Transverse colon (tissue), 4 donors: Measurements from ENCODE around the gene NEO1. TPM values are rescaled to one million over a fixed set of nuclear protein-coding genes. Genes with fewer than 3 reads are reported as not detected.

ENCODE experiments used
- DNase-seq: peaks from one replicate; pipeline ENCODE4 v3.0.0-alpha.2; 2019
- H3K27ac ChIP-seq, 4 donors: fragments of 200-600 bp; sonication (generic); 2 replicates each; pipeline ENCODE4 v1.5.1; 2016 to 2018; ENCODE audit warnings: inconsistent platforms in 4 of 4
- H3K27me3 ChIP-seq: fragments of 200-600 bp; sonication (generic); 2 replicates; pipeline ENCODE4 v1.5.1; 2017; ENCODE audit warnings: inconsistent platforms
- H3K36me3 ChIP-seq, 4 donors: fragments of 200-600 bp; sonication (generic); 2 replicates each; pipeline ENCODE4 v1.5.1; 2017 to 2019; ENCODE audit warnings: inconsistent platforms in 4 of 4
- H3K4me1 ChIP-seq, 4 donors: fragments of 200-600 bp; sonication (generic); 2 replicates each; pipeline ENCODE4 v1.5.1; 2017 to 2020; ENCODE audit warnings: inconsistent platforms in 4 of 4
- H3K4me3 ChIP-seq, 4 donors: fragments of 200-600 bp; sonication (generic); 1 replicate in 1 of 4; 2 replicates in 3 of 4; pipeline versions ENCODE4 v1.5.1 to v1.6.1; 2017 to 2019; ENCODE audit warnings: inconsistent platforms in 4 of 4
- H3K9me3 ChIP-seq, 2 donors: fragments of 200-600 bp; sonication (generic); 2 replicates each; pipeline ENCODE4 v1.5.1; 2017 to 2019; ENCODE audit warnings: inconsistent platforms in 2 of 2
- CTCF ChIP-seq, 5 experiments: fragments of 200-600 bp in 3 of 5; fragments of 450-650 bp in 2 of 5; sonication (generic) in 3 of 5; IDR thresholded peaks; 1 replicate in 2 of 5; 2 replicates in 3 of 5; pipeline ENCODE4 v1.5.1; 2016 to 2017; ENCODE audit warnings: antibody characterized with exemption in 5 of 5, inconsistent platforms in 3 of 5, mild to moderate bottlenecking in 2 of 5, moderate library complexity in 1 of 5
- EP300 ChIP-seq: sonication (generic); formaldehyde crosslinking; IDR thresholded peaks from one replicate; pipeline ENCODE4 v1.6.1; 2017; ENCODE audit warnings: antibody characterized with exemption, low read depth
- POLR2A ChIP-seq: fragments of 450-650 bp; IDR thresholded peaks from one replicate; pipeline ENCODE4 v1.6.1; 2016; ENCODE audit warnings: antibody characterized with exemption, mild to moderate bottlenecking, moderate library complexity
- POLR2AphosphoS5 ChIP-seq, 3 donors: sonication (generic); formaldehyde crosslinking; IDR thresholded peaks; one replicate each; pipeline ENCODE4 v1.6.1; 2016; ENCODE audit warnings: antibody characterized with exemption in 3 of 3
- WGBS, 2 donors: methylation state at CpG; one replicate each; pipeline ENCODE4 v1.1.5; 2018; ENCODE audit warnings: low coverage in 1 of 2; 5-methylcytosine and 5-hydroxymethylcytosine counted together
- in situ Hi-C, 4 donors: fragments of 200-750 bp; cut with MboI; loops; one replicate each; pipeline versions ENCODE4 v1.15.0 to v1.15.1; 2017; ENCODE audit warnings: low sequenced_read_pairs in 3 of 4, low pct_ligation_motif_present in 1 of 4, low pct_unique_long_range_greater_than_20kb in 1 of 4
- intact Hi-C: fragments of 100-400 bp; cut with DNase I; formaldehyde crosslinking; loops from one replicate; pipeline ENCODE4 v1.15.1; 2023; ENCODE audit warnings: low total_unique reads
- total RNA-seq, 4 donors: library from RNA; depleted of rRNA; stranded (reverse); fragments of >200 nt; gene quantifications; one replicate each; pipeline ENCODE4 v1.1.0, GENCODE V29; 2016

NEO1 gene
- total RNA-seq, 4 donors from 2014 or later = 100 to 188 (median 135) TPM

- Histone ChIP-seq H3K27ac (no peak overlapping the region), H3K27me3 (no peaks in the 10 kb centered on the region), H3K4me3 (no peak overlapping the region), H3K36me3 (no peaks in the 10 kb centered on the region), H3K9me3 (no peaks in the 10 kb centered on the region), H3K4me1 (no peaks in the 10 kb centered on the region)
- intact Hi-C loops (no loop called here), in situ Hi-C loops (no loop called here)
- 89 to 94% methylated on average over 3 to 5 of the region's 5 CpGs for WGBS, 2 donors
- TF ChIP-seq CTCF (IDR thresholded peaks at IDR 0.05) (no peak), EP300 (no peak), POLR2A (no peak), POLR2AphosphoS5 (IDR thresholded peaks at IDR 0.05) (no peak)
- DNase-seq = no peak
Observed at GRCh38 chr15:73331501-73331900, 279.2 kb downstream of the NEO1 start.

GRCh38 chr15:73331991-73332925 lies 280.0 kb downstream of the NEO1 start:
- 86 to 100% methylated on average over 2 to 17 of the region's 19 CpGs for WGBS, 2 donors
- no peaks in the 10 kb centered on the region for H3K27me3 ChIP-seq
- intact Hi-C loops = no loop called here
- in situ Hi-C loops = no loop called here
- DNase-seq = no peak
- H3K4me1 ChIP-seq = no peaks in the 10 kb centered on the region
- H3K9me3 ChIP-seq = no peaks in the 10 kb centered on the region
- TF ChIP-seq EP300 = no peak
- TF ChIP-seq POLR2AphosphoS5 (IDR thresholded peaks at IDR 0.05) = no peak
- TF ChIP-seq POLR2A = no peak
- no peak for TF ChIP-seq CTCF (IDR thresholded peaks at IDR 0.05)
- H3K27ac ChIP-seq = no peak overlapping the region
- no peak overlapping the region for H3K4me3 ChIP-seq
- H3K36me3 ChIP-seq = no peaks in the 10 kb centered on the region

- H3K27me3 ChIP-seq = no peaks in the 10 kb centered on the region
- H3K4me1 ChIP-seq = no peaks in the 10 kb centered on the region
- no peak for DNase-seq
- 69 to 88% methylated on average over 2 of the region's 2 CpGs for WGBS, 2 donors
- H3K27ac ChIP-seq = no peak overlapping the region
- intact Hi-C loops (no loop called here), in situ Hi-C loops (no loop called here)
- no peaks in the 10 kb centered on the region for H3K9me3 ChIP-seq
- no peak for TF ChIP-seq EP300
- H3K36me3 ChIP-seq = no peaks in the 10 kb centered on the region
- H3K4me3 ChIP-seq = no peak overlapping the region
Observed at GRCh38 chr15:73333001-73333400, 280.7 kb downstream of the NEO1 start.

- in situ Hi-C loops = no loop called here
- Histone ChIP-seq H3K27ac (no peak overlapping the region), H3K27me3 (no peaks in the 10 kb centered on the region), H3K36me3 (no peaks in the 10 kb centered on the region), H3K4me1 (no peaks in the 10 kb centered on the region), H3K9me3 (no peaks in the 10 kb centered on the region), H3K4me3 (no peak overlapping the region)
- intact Hi-C loops = no loop called here
- WGBS, 2 donors = 78% methylated on average over 6 of the region's 6 CpGs; no CpG with 5 or more reads in 1 of the 2 donors
- no peak for TF ChIP-seq CTCF (IDR thresholded peaks at IDR 0.05)
- TF ChIP-seq POLR2A = no peak
- no peak for TF ChIP-seq EP300
- TF ChIP-seq POLR2AphosphoS5 (IDR thresholded peaks at IDR 0.05) = no peak
- DNase-seq = no peak
Observed at GRCh38 chr15:73334086-73334485, 281.8 kb downstream of the NEO1 start.
